OCI-LY3 (cell line): ENCODE data around the gene ARAP1.

Experiments
- H2AFZ ChIP-seq: fragments of 200-600, 300-600 bp; shearing (Covaris generic); 2 replicates; pipeline ENCODE4 v1.6.0; 2014; ENCODE audit warnings: antibody characterized with exemption, low read depth, low read length
- H3K27ac ChIP-seq: fragments of 200-600, 300-600 bp; sonication (generic); 2 replicates; pipeline ENCODE4 v1.5.1; 2014; ENCODE audit warnings: mild to moderate bottlenecking, low read length, moderate library complexity, mixed read lengths
- H3K27me3 ChIP-seq: fragments of 200-600, 300-600 bp; sonication (generic); 2 replicates; pipeline ENCODE4 v1.6.1; 2014; ENCODE audit warnings: low read depth, low read length, mixed read lengths
- H3K36me3 ChIP-seq: fragments of 200-600, 300-600 bp; sonication (generic); replicated peaks from 2 replicates; pipeline ENCODE3; 2014; ENCODE audit warnings: low read depth, low read length, mixed read lengths
- H3K4me1 ChIP-seq: fragments of 300-600, 200-600 bp; sonication (generic); 2 replicates; pipeline ENCODE4 v1.6.1; 2014; ENCODE audit warnings: low read length, mixed read lengths
- H3K4me2 ChIP-seq: fragments of 200-600, 300-600 bp; sonication (generic); 2 replicates; pipeline ENCODE4 v1.6.1; 2014; ENCODE audit warnings: low read length, mixed read lengths
- H3K4me3 ChIP-seq: fragments of 300-600, 200-600 bp; sonication (generic); 2 replicates; pipeline ENCODE4 v1.5.1; 2014; ENCODE audit warnings: antibody characterized with exemption, mild to moderate bottlenecking, low read length, moderate library complexity
- H3K79me2 ChIP-seq: fragments of 300-600, 200-600 bp; shearing (Covaris generic); 2 replicates; pipeline ENCODE4 v1.6.1; 2014; ENCODE audit warnings: mild to moderate bottlenecking, low read length, mixed read lengths
- H3K9ac ChIP-seq: fragments of 300-600, 200-600 bp; shearing (Covaris generic); 2 replicates; pipeline ENCODE4 v1.6.0; 2014; ENCODE audit warnings: mild to moderate bottlenecking, low read length, moderate library complexity
- H3K9me3 ChIP-seq: fragments of 200-600, 300-600 bp; shearing (Covaris generic); 2 replicates; pipeline ENCODE4 v1.6.1; 2014; ENCODE audit warnings: low read length, mixed read lengths; ENCODE audit not compliant: insufficient read depth
- H4K20me1 ChIP-seq: fragments of 200-600, 300-600 bp; sonication (generic); 2 replicates; pipeline ENCODE4 v1.6.1; 2016; ENCODE audit warnings: low read length, mixed read lengths; ENCODE audit not compliant: insufficient read depth
- CTCF ChIP-seq: fragments of 200-600, 300-600 bp; sonication (generic); IDR thresholded peaks from 2 replicates; pipeline ENCODE4 v1.5.1; 2014; ENCODE audit warnings: antibody characterized with exemption, low read length, low read depth
- EZH2phosphoT487 ChIP-seq: fragments of 200-600 bp; shearing (Covaris generic); IDR thresholded peaks from 2 replicates; pipeline ENCODE4 v1.6.1; 2018; ENCODE audit warnings: antibody characterized with exemption, mixed run types, low read depth

The ARAP1 gene

DNA sequence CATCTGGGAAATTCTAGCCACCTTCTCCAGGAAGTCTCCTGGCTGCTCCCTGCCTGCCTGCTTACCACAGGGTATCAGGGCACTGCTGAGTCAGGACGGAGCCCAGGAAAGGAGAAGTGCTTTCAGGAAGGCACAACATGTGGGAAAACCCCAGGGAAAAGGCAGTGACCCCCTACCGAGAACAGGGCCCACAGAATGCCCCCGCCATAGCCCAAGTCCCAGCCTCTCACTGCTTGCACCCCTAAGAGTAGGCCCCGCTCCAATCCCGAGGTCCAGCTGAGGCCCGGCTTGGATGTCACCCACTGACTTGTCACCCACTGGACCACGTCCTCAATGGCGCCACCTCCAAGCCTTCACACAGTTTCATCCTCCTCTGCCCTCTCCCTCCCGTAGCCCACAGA, 34.1 kb downstream of the ARAP1 start:
- Histone ChIP-seq H2AFZ (no peak overlapping the region), H3K79me2 (peaks cover 76% of the 10 kb centered on the region), H3K4me2 (peak overlapping the region; percentile 98), H3K36me3 (peaks cover 40% of the 10 kb centered on the region), H3K9me3 (no peaks in the 10 kb centered on the region), H3K9ac (peak overlapping the region; percentile 41; the same call in 1 of the 2 replicates), H3K4me3 (peak overlapping the region; percentile 58), H3K27ac (peak overlapping the region; percentile 48), H3K4me1 (peaks cover 45% of the 10 kb centered on the region), H4K20me1 (peaks cover 71% of the 10 kb centered on the region), H3K27me3 (no peaks in the 10 kb centered on the region)
- no peak for TF ChIP-seq CTCF
- no peak for TF ChIP-seq EZH2phosphoT487

DNA sequence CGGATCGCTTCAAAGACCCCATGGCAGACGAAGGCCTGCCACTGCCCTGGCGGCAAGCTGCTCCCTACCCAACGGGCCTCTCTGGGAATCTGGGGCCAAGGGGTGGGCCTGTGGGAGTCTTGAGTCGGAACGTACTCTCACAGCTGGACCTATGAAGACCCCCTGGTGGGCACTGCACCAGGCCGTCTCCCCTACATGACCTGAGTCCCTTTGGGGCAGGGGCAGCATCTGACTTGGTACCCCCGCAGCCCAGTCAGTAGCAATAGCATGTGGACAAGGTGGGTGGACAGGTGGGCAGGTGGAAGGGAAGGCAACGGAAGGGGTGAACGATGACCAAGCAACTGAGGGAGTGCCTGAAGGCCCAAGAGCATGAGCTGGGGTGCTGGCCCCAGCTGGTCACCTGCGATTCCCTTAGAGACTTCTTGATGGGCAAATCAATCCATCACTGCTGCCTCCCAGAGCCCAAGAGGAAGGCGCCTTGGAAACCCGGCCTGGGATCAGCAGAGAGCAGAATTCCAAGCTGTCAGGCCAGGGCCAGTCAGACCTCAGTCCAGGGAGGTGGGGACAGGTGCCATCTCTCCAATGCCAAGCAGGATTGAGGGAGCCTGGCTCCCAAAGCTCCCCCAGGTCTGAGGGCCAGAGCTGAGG, 35.3 kb downstream of the ARAP1 start:
- TF ChIP-seq CTCF = no peak
- TF ChIP-seq EZH2phosphoT487 = no peak
- Histone ChIP-seq H3K27ac (no peak overlapping the region), H3K36me3 (peaks cover 40% of the 10 kb centered on the region), H3K9ac (no peak overlapping the region), H2AFZ (no peak overlapping the region), H3K4me3 (no peak overlapping the region), H3K4me2 (no peak overlapping the region), H3K79me2 (peaks cover 78% of the 10 kb centered on the region), H3K9me3 (no peaks in the 10 kb centered on the region), H3K4me1 (peaks cover 40% of the 10 kb centered on the region), H4K20me1 (peaks cover 81% of the 10 kb centered on the region), H3K27me3 (no peaks in the 10 kb centered on the region)

DNA sequence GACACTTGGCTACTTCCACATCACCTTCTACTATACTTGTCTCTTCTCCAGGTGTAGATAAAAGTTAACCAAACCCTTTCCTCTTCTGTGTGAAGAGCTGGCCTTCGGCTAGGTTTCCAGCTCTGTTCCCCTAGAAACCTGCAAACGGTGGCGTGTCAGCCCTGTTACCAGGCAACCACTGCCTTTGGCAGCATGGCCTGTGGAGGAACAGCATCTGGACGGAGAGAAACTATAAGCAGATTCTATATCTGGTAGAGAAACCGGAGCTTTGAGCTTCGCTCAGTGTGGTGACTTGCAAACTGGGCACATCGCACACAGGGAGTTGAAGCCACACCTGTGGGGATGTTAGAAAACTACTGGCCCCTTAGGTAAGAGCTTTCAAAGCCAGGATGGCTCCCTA, 35.9 kb downstream of the ARAP1 start:
- peaks cover 72% of the 10 kb centered on the region for H3K79me2 ChIP-seq
- no peak overlapping the region for H3K4me3 ChIP-seq
- H3K9me3 ChIP-seq = no peaks in the 10 kb centered on the region
- H3K27me3 ChIP-seq = no peaks in the 10 kb centered on the region
- peaks cover 39% of the 10 kb centered on the region for H3K4me1 ChIP-seq
- no peak overlapping the region for H2AFZ ChIP-seq
- H3K27ac ChIP-seq = no peak overlapping the region
- H3K9ac ChIP-seq = no peak overlapping the region
- TF ChIP-seq EZH2phosphoT487 (no peak), CTCF (no peak)
- no peak overlapping the region for H3K4me2 ChIP-seq
- peaks cover 42% of the 10 kb centered on the region for H3K36me3 ChIP-seq
- peaks cover 88% of the 10 kb centered on the region for H4K20me1 ChIP-seq

DNA sequence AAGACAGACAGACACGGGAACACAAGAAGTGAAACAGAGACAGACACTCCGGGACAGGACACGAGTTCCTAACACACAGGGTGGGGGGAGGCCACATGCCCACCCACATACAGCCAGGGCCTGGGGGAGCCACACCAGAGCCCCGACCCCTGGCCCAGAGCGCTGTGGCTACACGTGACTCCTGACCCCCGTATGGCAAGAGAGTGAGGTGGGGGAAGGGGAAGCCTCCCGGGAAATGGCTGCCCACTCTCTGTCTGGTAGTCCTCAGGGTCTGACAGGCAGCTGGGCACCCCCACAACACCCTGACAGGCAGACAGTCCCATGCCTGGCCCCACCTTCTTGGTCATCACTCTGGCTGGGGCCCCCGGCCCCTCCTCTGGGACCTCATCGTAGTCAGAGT, 39.4 kb downstream of the ARAP1 start:
- H3K4me1 ChIP-seq = peaks cover 4% of the 10 kb centered on the region
- peaks cover 37% of the 10 kb centered on the region for H3K79me2 ChIP-seq
- H3K9ac ChIP-seq = no peak overlapping the region
- no peak for TF ChIP-seq EZH2phosphoT487
- TF ChIP-seq CTCF = no peak
- H4K20me1 ChIP-seq = peaks cover 65% of the 10 kb centered on the region
- no peaks in the 10 kb centered on the region for H3K9me3 ChIP-seq
- peaks cover 44% of the 10 kb centered on the region for H3K36me3 ChIP-seq
- no peaks in the 10 kb centered on the region for H3K27me3 ChIP-seq
- no peak overlapping the region for H2AFZ ChIP-seq
- no peak overlapping the region for H3K27ac ChIP-seq
- no peak overlapping the region for H3K4me3 ChIP-seq
- H3K4me2 ChIP-seq = no peak overlapping the region
